ENCODE data around the gene PLA2G3. TPM values are rescaled to one million over a fixed set of nuclear protein-coding genes. Genes with fewer than 3 reads are reported as not detected.

PLA2G3 gene
- total RNA-seq, 1 experiment from 2014 or later, result not detected

- CTCF ChIA-PET, result no interaction called here
- no peaks in the 10 kb centered on the region for H3K27me3 ChIP-seq (ENCODE audit: insufficient read depth, low read length)
- H3K36me3 ChIP-seq (ENCODE audit: control insufficient read depth in 1 of 2, insufficient read depth in 2 of 2, low read length in 2 of 2), result no peaks in the 10 kb centered on the region
- RAD21 ChIA-PET (ENCODE audit: low non-redundant PET in 1 of 2, low total read pairs in 2 of 2, uncharacterized antibody in 2 of 2, unreplicated experiment in 2 of 2), result no interaction called here
- no peak for TF ChIP-seq ZBTB33 (IDR thresholded peaks at IDR 0.05; ENCODE audit: extremely low read depth, insufficient replicate concordance, low read length)
- TF ChIP-seq EGR1 (IDR thresholded peaks at IDR 0.05; ENCODE audit: low read depth), result no peak
- no peak for TF ChIP-seq ATF3 (IDR thresholded peaks at IDR 0.05)
- TF ChIP-seq ZNF274 (IDR thresholded peaks at IDR 0.05; ENCODE audit: low read depth, low read length), result no peak
- no peak for TF ChIP-seq EZH2 (IDR thresholded peaks at IDR 0.05)
- DNase-seq (ENCODE audit: low read depth, low spot score) (no peak), ATAC-seq (no peak)
- no peak overlapping the region for H3K4me3 ChIP-seq (replicated peaks in 1 of 2; ENCODE audit: low read depth in 1 of 2, low read length in 2 of 2)
- H3K4me1 ChIP-seq (ENCODE audit: control insufficient read depth in 1 of 2, insufficient read depth in 2 of 2, low read length in 2 of 2), result peaks cover 0 to 4% of the 10 kb centered on the region in 2 experiments; a peak in 2 of 4 replicates
- intact Hi-C loops (cut with micrococcal nuclease), result no loop called here
- no peaks in the 10 kb centered on the region for H3K79me2 ChIP-seq (ENCODE audit: insufficient read depth, low read length)
- no peak overlapping the region for H3K4me2 ChIP-seq (ENCODE audit: low read length)
- no peak overlapping the region for H2AFZ ChIP-seq (ENCODE audit: low read depth, low read length, poor library complexity, severe bottlenecking)
- H4K20me1 ChIP-seq (ENCODE audit: insufficient read depth), result no peaks in the 10 kb centered on the region
- POLR2A ChIA-PET, result no interaction called here
- H3K9me2 ChIP-seq (ENCODE audit: insufficient read depth), result no peaks in the 10 kb centered on the region
- BruUV-seq (replicated peaks), result no TSS peak
- H3K9ac ChIP-seq (ENCODE audit: low read length), result no peak overlapping the region
- no peak overlapping the region for H3K27ac ChIP-seq (ENCODE audit: low read depth, low read length)
- no peaks in the 10 kb centered on the region for H3K9me3 ChIP-seq (ENCODE audit: control insufficient read depth in 1 of 2, insufficient read depth in 1 of 2, low read depth in 1 of 2, low read length in 2 of 2)
These were observed 6.4 kb downstream of the PLA2G3 start for GRCh38 chr22:31133911-31134310.

GRCh38 chr22:31130873-31131272, 9.4 kb downstream of the PLA2G3 start:
- ChIA-PET CTCF (interaction anchor here (1.7 kb wide), 1 partner anchor 23 kb away, joined by 6 read pairs; the partner anchor contains the start of gene SELENOM), RAD21 (ENCODE audit: low non-redundant PET in 1 of 2, low total read pairs in 2 of 2, uncharacterized antibody in 2 of 2, unreplicated experiment in 2 of 2) (no interaction called here), POLR2A (no interaction called here)
- Histone ChIP-seq H3K4me2 (ENCODE audit: low read length) (no peak overlapping the region), H3K4me3 (replicated peaks in 1 of 2; ENCODE audit: low read depth in 1 of 2, low read length in 2 of 2) (no peak overlapping the region), H3K36me3 (ENCODE audit: control insufficient read depth in 1 of 2, insufficient read depth in 2 of 2, low read length in 2 of 2) (no peaks in the 10 kb centered on the region), H4K20me1 (ENCODE audit: insufficient read depth) (no peaks in the 10 kb centered on the region), H3K27ac (ENCODE audit: low read depth, low read length) (no peak overlapping the region), H3K4me1 (ENCODE audit: control insufficient read depth in 1 of 2, insufficient read depth in 2 of 2, low read length in 2 of 2) (peaks cover 4 to 6% of the 10 kb centered on the region in 2 experiments; a peak in 2 of 4 replicates), H3K9me3 (ENCODE audit: control insufficient read depth in 1 of 2, insufficient read depth in 1 of 2, low read depth in 1 of 2, low read length in 2 of 2) (no peaks in the 10 kb centered on the region), H2AFZ (ENCODE audit: low read depth, low read length, poor library complexity, severe bottlenecking) (no peak overlapping the region), H3K79me2 (ENCODE audit: insufficient read depth, low read length) (no peaks in the 10 kb centered on the region), H3K27me3 (ENCODE audit: insufficient read depth, low read length) (no peaks in the 10 kb centered on the region), H3K9me2 (ENCODE audit: insufficient read depth) (no peaks in the 10 kb centered on the region), H3K9ac (ENCODE audit: low read length) (no peak overlapping the region)
- BruUV-seq (replicated peaks), result no TSS peak
- ATAC-seq (no peak), DNase-seq (ENCODE audit: low read depth, low spot score) (no peak)
- intact Hi-C loops (cut with micrococcal nuclease), result no loop called here
- TF ChIP-seq EZH2 (IDR thresholded peaks at IDR 0.05) (no peak), RAD21 (IDR thresholded peaks at IDR 0.05; ENCODE audit: low read depth) (no peak), SIN3A (IDR thresholded peaks at IDR 0.05; ENCODE audit: low read depth) (no peak), JUND (IDR thresholded peaks at IDR 0.05) (no peak), POLR2A (IDR thresholded peaks at IDR 0.05; ENCODE audit: borderline replicate concordance, extremely low read depth, insufficient read depth, insufficient read length) (no peak), ATF3 (IDR thresholded peaks at IDR 0.05) (no peak), FOSL1 (IDR thresholded peaks at IDR 0.05; ENCODE audit: low read depth) (no peak), SP1 (IDR thresholded peaks at IDR 0.05; ENCODE audit: low read depth) (no peak), ZBTB33 (IDR thresholded peaks at IDR 0.05; ENCODE audit: extremely low read depth, insufficient replicate concordance, low read length) (no peak), EGR1 (IDR thresholded peaks at IDR 0.05; ENCODE audit: low read depth) (no peak), EZH2phosphoT487 (IDR thresholded peaks at IDR 0.05; ENCODE audit: borderline replicate concordance) (no peak), CTCF (IDR thresholded peaks at IDR 0.05 in 2 of 3, conservative IDR thresholded peaks at IDR 0.05 in 1 of 3; ENCODE audit: borderline replicate concordance in 1 of 3, insufficient read depth in 1 of 3, low read depth in 2 of 3, low read length in 2 of 3) (no peak), YY1 (IDR thresholded peaks at IDR 0.05; ENCODE audit: extremely low read depth, insufficient replicate concordance, low read depth, low read length) (no peak)

All from HCT116 (cell line).